ENCODE measurements around the gene ADAM17. TPM values are rescaled to one million over a fixed set of nuclear protein-coding genes. Genes with fewer than 3 reads are reported as not detected.
A peak's percentile ranks its signal among the peaks of the same experiment; 100 is the strongest.

The ADAM17 gene
- total RNA-seq, 4 donors from 2014 or later, result 26.9 to 39.4 (median 31.3) TPM

- Histone ChIP-seq H3K27ac (no peak overlapping the region), H3K4me1 (peaks cover 0 to 21% of the 10 kb centered on the region in 2 donors), H3K27me3 (no peaks in the 10 kb centered on the region), H3K4me3 (replicated peaks in 1 of 3) (no peak overlapping the region), H3K36me3 (peaks cover 0 to 4% of the 10 kb centered on the region in 2 donors), H3K9me3 (no peaks in the 10 kb centered on the region)
- intact Hi-C loops (cut with DNase I), result no loop called here
- WGBS, 2 donors, result 82 to 92% methylated on average over 9 of the region's 9 CpGs
- DNase-seq, result no peak
- TF ChIP-seq POLR2A (IDR thresholded peaks at IDR 0.05) (no peak), CTCF (IDR thresholded peaks at IDR 0.05) (no peak)
Observed at GRCh38 chr2:9578467-9579235, 23.0 kb upstream of the ADAM17 start.

- H3K36me3 ChIP-seq, result no peaks in the 10 kb centered on the region
- H3K4me3 ChIP-seq (replicated peaks in 1 of 3), result no peak overlapping the region
Observed at GRCh38 chr2:9574331-9574730, 18.7 kb upstream of the ADAM17 start.

GRCh38 chr2:9573840-9574239, 18.2 kb upstream of the ADAM17 start:
- DNase-seq, result no peak
- WGBS, 2 donors, result 94 to 97% methylated on average over 4 of the region's 4 CpGs
- H3K9me3 ChIP-seq, result no peaks in the 10 kb centered on the region
- intact Hi-C loops (cut with DNase I), result no loop called here
- no peaks in the 10 kb centered on the region for H3K36me3 ChIP-seq
- H3K27me3 ChIP-seq, result no peaks in the 10 kb centered on the region
- peak overlapping the region; percentile 77 to 78 (median 77) for H3K27ac ChIP-seq
- H3K4me1 ChIP-seq, result peaks cover 0 to 21% of the 10 kb centered on the region in 2 donors
- no peak overlapping the region for H3K4me3 ChIP-seq (replicated peaks in 1 of 3)
- no peak for TF ChIP-seq POLR2A (IDR thresholded peaks at IDR 0.05)
- no peak for TF ChIP-seq CTCF (IDR thresholded peaks at IDR 0.05)

More at GRCh38 chr2:9574331-9574730, 18.7 kb upstream of the ADAM17 start:
- H3K9me3 ChIP-seq, result no peaks in the 10 kb centered on the region
- peak overlapping the region; percentile 77 to 78 (median 77) for H3K27ac ChIP-seq
- DNase-seq, result no peak
- TF ChIP-seq POLR2A (IDR thresholded peaks at IDR 0.05) (no peak), CTCF (IDR thresholded peaks at IDR 0.05) (no peak)
- WGBS, 2 donors, result 36 to 46% methylated on average over 2 of the region's 2 CpGs
- intact Hi-C loops (cut with DNase I), result no loop called here
- H3K4me1 ChIP-seq, result peaks cover 0 to 21% of the 10 kb centered on the region in 2 donors
- H3K27me3 ChIP-seq, result no peaks in the 10 kb centered on the region

- intact Hi-C loops (cut with DNase I), result no loop called here
- DNase-seq, result no peak
- H3K27me3 ChIP-seq, result no peaks in the 10 kb centered on the region
- no peaks in the 10 kb centered on the region for H3K9me3 ChIP-seq
- no peak overlapping the region for H3K4me3 ChIP-seq (replicated peaks in 1 of 3)
- H3K27ac ChIP-seq, result peak overlapping the region in 1 of 3 donors; percentile 77
- 100% methylated on average over 1 of the region's 1 CpG for WGBS, 2 donors
- peaks cover 0 to 21% of the 10 kb centered on the region in 2 donors for H3K4me1 ChIP-seq
- no peak for TF ChIP-seq CTCF (IDR thresholded peaks at IDR 0.05)
- TF ChIP-seq POLR2A (IDR thresholded peaks at IDR 0.05), result no peak
- no peaks in the 10 kb centered on the region for H3K36me3 ChIP-seq
Observed at GRCh38 chr2:9573013-9573720, 17.5 kb upstream of the ADAM17 start.
